IMR-90 (cell line): Measurements from ENCODE around the gene ZFR2. TPM values are rescaled to one million over a fixed set of nuclear protein-coding genes. Genes with fewer than 3 reads are reported as not detected.

Source experiments
- ATAC-seq: fragments of 200-7000 bp; cut with Tn5 transposase; 2 replicates; pipeline ENCODE4 v1.9.1; 2020; ENCODE audit warnings: low read depth, mild to moderate bottlenecking, moderate library complexity
- BruUV-seq: library from RNA; stranded (reverse); fragments of 400-500 nt; replicated peaks from 2 replicates; lab custom pipeline; 2021; lab: Mats Ljungman, UMichigan
- CTCF ChIA-PET: fragments of 300-600 bp; formaldehyde crosslinking; extraction: SDS; loops from one replicate; lab custom pipeline; 2021; ENCODE audit warnings: antibody characterized with exemption; lab: Yijun Ruan, JAX
- POLR2A ChIA-PET: fragments of 300-600 bp; sonication (Branson Sonifier 250); formaldehyde crosslinking; loops from one replicate; lab custom pipeline; 2022; ENCODE audit warnings: antibody characterized with exemption; ENCODE audit not compliant: unreplicated experiment; lab: Charles Lee
- DNase-seq: peaks from one replicate; pipeline ENCODE4 v3.0.0; 2013
- H2AFZ ChIP-seq: replicated peaks from 2 replicates; pipeline ENCODE3; 2013; ENCODE audit warnings: low read length, mild to moderate bottlenecking; ENCODE audit not compliant: poor library complexity
- H2AK5ac ChIP-seq: 2 replicates; pipeline ENCODE4 v1.6.1; 2013; ENCODE audit warnings: low read depth, low read length, inconsistent platforms
- H2AK9ac ChIP-seq: replicated peaks from 2 replicates; pipeline ENCODE3; 2013; ENCODE audit warnings: mild to moderate bottlenecking, low read depth, low read length, moderate library complexity; ENCODE audit not compliant: poor library complexity
- H2BK120ac ChIP-seq: 2 replicates; pipeline ENCODE4 v1.6.1; 2013; ENCODE audit warnings: low read depth, low read length, inconsistent platforms
- H2BK15ac ChIP-seq: 3 replicates; pipeline ENCODE4 v1.6.1; 2013; ENCODE audit warnings: low read depth, low read length, inconsistent platforms
- H2BK20ac ChIP-seq: 2 replicates; pipeline ENCODE4 v1.6.1; 2013; ENCODE audit warnings: low read depth, mild to moderate bottlenecking, inconsistent platforms, low read length, moderate library complexity
- H2BK5ac ChIP-seq: 2 replicates; pipeline ENCODE4 v1.6.1; 2013; ENCODE audit warnings: mild to moderate bottlenecking, low read depth, low read length, inconsistent platforms; ENCODE audit not compliant: poor library complexity, severe bottlenecking
- H3K14ac ChIP-seq: replicated peaks from 2 replicates; pipeline ENCODE4 v1.6.1; 2013; ENCODE audit warnings: low read depth, low read length, inconsistent platforms
- H3K18ac ChIP-seq: 2 replicates; pipeline ENCODE4 v1.6.1; 2013; ENCODE audit warnings: low read depth, low read length, control low read depth
- H3K23ac ChIP-seq: 2 replicates; pipeline ENCODE4 v1.6.1; 2013; ENCODE audit warnings: low read depth, low read length, inconsistent platforms
- H3K27ac ChIP-seq: 2 replicates; pipeline ENCODE4 v1.5.1; 2013; ENCODE audit warnings: mild to moderate bottlenecking, control low read depth, low read length; ENCODE audit not compliant: insufficient read depth
- H3K27me3 ChIP-seq: 2 replicates; pipeline ENCODE4 v1.6.1; 2013; ENCODE audit warnings: low read length; ENCODE audit not compliant: control insufficient read depth, insufficient read depth
- H3K36me3 ChIP-seq: 2 replicates; pipeline ENCODE4 v1.6.1; 2013; ENCODE audit warnings: low read length, mixed read lengths; ENCODE audit not compliant: control insufficient read depth, insufficient read depth
- H3K4ac ChIP-seq: 2 replicates; pipeline ENCODE4 v1.6.1; 2013; ENCODE audit warnings: low read depth, low read length, inconsistent platforms
- H3K4me1 ChIP-seq: 2 replicates; pipeline ENCODE4 v1.6.1; 2013; ENCODE audit warnings: low read length, mixed read lengths; ENCODE audit not compliant: control insufficient read depth, insufficient read depth
- H3K4me2 ChIP-seq: 2 replicates; pipeline ENCODE4 v1.6.1; 2013; ENCODE audit warnings: low read depth, mild to moderate bottlenecking, control low read depth, low read length, moderate library complexity
- H3K4me3 ChIP-seq: 2 replicates; pipeline ENCODE4 v1.5.1; 2013; ENCODE audit warnings: low read depth, mild to moderate bottlenecking, control low read depth, low read length, moderate library complexity; ENCODE audit not compliant: insufficient read depth
- H3K56ac ChIP-seq: 2 replicates; pipeline ENCODE4 v1.6.1; 2013; ENCODE audit warnings: low read length, inconsistent platforms; ENCODE audit not compliant: insufficient read depth; ENCODE audit errors: extremely low read depth
- H3K79me1 ChIP-seq, 2 experiments: 2 replicates each; pipeline ENCODE4 v1.6.1; 2013; ENCODE audit warnings: low read length in 2 of 2, inconsistent platforms in 1 of 2, low read depth in 1 of 2
- H3K9ac ChIP-seq: 2 replicates; pipeline ENCODE4 v1.6.1; 2013; ENCODE audit warnings: low read depth, low read length, control low read depth
- H3K9me1 ChIP-seq: 2 replicates; pipeline ENCODE4 v1.6.1; 2013; ENCODE audit warnings: low read length, inconsistent platforms; ENCODE audit not compliant: insufficient read depth
- H3K9me3 ChIP-seq: 2 replicates; pipeline ENCODE4 v1.6.1; 2013; ENCODE audit warnings: low read length; ENCODE audit not compliant: control insufficient read depth, insufficient read depth
- H4K20me1 ChIP-seq: 2 replicates; pipeline ENCODE4 v1.6.1; 2013; ENCODE audit warnings: low read length, inconsistent platforms; ENCODE audit not compliant: insufficient read depth
- H4K5ac ChIP-seq: 2 replicates; pipeline ENCODE4 v1.6.1; 2013; ENCODE audit warnings: mild to moderate bottlenecking, low read depth, low read length, control low read depth
- H4K8ac ChIP-seq, 2 experiments: 2 replicates each; pipeline ENCODE4 v1.6.1; 2013; ENCODE audit warnings: low read depth in 2 of 2, low read length in 2 of 2, control low read depth in 1 of 2, inconsistent platforms in 1 of 2
- H4K91ac ChIP-seq: 2 replicates; pipeline ENCODE4 v1.6.1; 2013; ENCODE audit warnings: low read depth, low read length, inconsistent platforms; ENCODE audit not compliant: insufficient read depth
- FOS ChIP-seq: fragments of 150-350 bp; IDR thresholded peaks from 2 replicates; pipeline ENCODE4 v1.6.1; 2016; ENCODE audit warnings: low read depth, low read length
- MAFK ChIP-seq: IDR thresholded peaks from 2 replicates; pipeline ENCODE4 v1.6.1; 2012; ENCODE audit warnings: low read depth, low read length, improper control_type of control experiment
- MXI1 ChIP-seq: IDR thresholded peaks from 2 replicates; pipeline ENCODE4 v1.6.1; 2012; ENCODE audit warnings: low read depth, mild to moderate bottlenecking, low read length, moderate library complexity, borderline replicate concordance
- RAD21 ChIP-seq: IDR thresholded peaks from 2 replicates; pipeline ENCODE4 v1.6.1; 2012; ENCODE audit warnings: low read length, improper control_type of control experiment
- WGBS, 2 experiments: methylation state at CpG; one replicate each; pipeline versions ENCODE4 v1.1.5 to v1.1.7; 2013; ENCODE audit warnings: missing lambda C conversion rate in 2 of 2; ENCODE audit not compliant: insufficient read length in 1 of 2; ENCODE audit errors: extremely low coverage in 2 of 2; 5-methylcytosine and 5-hydroxymethylcytosine counted together
- dilution Hi-C: fragments of 300-500 bp; cut with HindIII; formaldehyde crosslinking; loops from one replicate; pipeline ENCODE4 v1.14.3; 2018; ENCODE audit warnings: low sequenced_read_pairs; ENCODE audit not compliant: unreplicated experiment
- in situ Hi-C: fragments of 300-500 bp; cut with MboI; formaldehyde crosslinking; loops from 3 replicates; pipeline ENCODE4 v1.14.3; 2019; ENCODE audit warnings: low sequenced_read_pairs, inconsistent platforms, mixed read lengths
- intact Hi-C: fragments of 100-400 bp; cut with micrococcal nuclease; formaldehyde crosslinking; loops from 2 replicates; pipeline ENCODE4 v1.10.0; 2022
- polyA plus RNA-seq, 3 experiments: library from polyadenylated mRNA; depleted of rRNA; stranded (reverse); fragments of >200 nt; gene quantifications; 2 replicates each; pipeline ENCODE4 v1.2.3, GENCODE V29; 2012; ENCODE audit warnings: low replicate concordance in 1 of 3
- total RNA-seq: library from RNA; depleted of rRNA; stranded (reverse); fragments of >200 nt; gene quantifications from 2 replicates; pipeline ENCODE4 v1.2.3, GENCODE V29; 2012

ZFR2 gene
- total and polyA plus RNA-seq, 2 of the 4 experiments (the other 2 are of a cell fraction) = 0.19 TPM; not detected in 1

- no TSS peak for BruUV-seq
- Histone ChIP-seq H2AK9ac (no peak overlapping the region), H3K18ac (no peak overlapping the region), H3K14ac (no peak overlapping the region), H3K4me3 (no peak overlapping the region), H2BK20ac (no peak overlapping the region), H3K4me1 (no peaks in the 10 kb centered on the region), H3K9ac (no peak overlapping the region), H2BK120ac (no peak overlapping the region), H3K9me1 (no peaks in the 10 kb centered on the region), H3K36me3 (no peaks in the 10 kb centered on the region), H4K20me1 (no peaks in the 10 kb centered on the region), H4K91ac (no peak overlapping the region), H4K5ac (no peak overlapping the region), H2BK5ac (no peak overlapping the region), H2AK5ac (no peak overlapping the region), H3K27me3 (no peaks in the 10 kb centered on the region; the same call in 1 of the 2 replicates), H3K4ac (no peak overlapping the region), H3K9me3 (peaks cover 2% of the 10 kb centered on the region; the same call in 1 of the 2 replicates), H3K23ac (no peak overlapping the region), H2BK15ac (no peak overlapping the region), H3K56ac (no peak overlapping the region), H2AFZ (no peak overlapping the region), H4K8ac (no peak overlapping the region), H3K4me2 (no peak overlapping the region), H3K79me1 (no peaks in the 10 kb centered on the region), H3K27ac (no peak overlapping the region)
- no peak for ATAC-seq
- in situ Hi-C loops (no loop called here), intact Hi-C loops (no loop called here), dilution Hi-C loops (no loop called here)
- WGBS, 2 experiments = 61% methylated on average over 7 of the region's 15 CpGs; no CpG with 5 or more reads in 1 of the 2 experiments
- no peak for DNase-seq
- TF ChIP-seq FOS = no peak
- TF ChIP-seq MXI1 = no peak
- no peak for TF ChIP-seq RAD21
- TF ChIP-seq MAFK = no peak
- POLR2A ChIA-PET = no interaction called here
- CTCF ChIA-PET = no interaction called here
These were observed 33.6 kb upstream of the ZFR2 start for GRCh38 chr19:3902317-3902973.
